Measurements from ENCODE around the gene CD3G. TPM values are rescaled to one million over a fixed set of nuclear protein-coding genes. Genes with fewer than 3 reads are reported as not detected.
A peak's percentile ranks its signal among the peaks of the same experiment; 100 is the strongest.

CD3G gene
- total RNA-seq, 1 experiment from 2014 or later = 0.15 TPM

DNA sequence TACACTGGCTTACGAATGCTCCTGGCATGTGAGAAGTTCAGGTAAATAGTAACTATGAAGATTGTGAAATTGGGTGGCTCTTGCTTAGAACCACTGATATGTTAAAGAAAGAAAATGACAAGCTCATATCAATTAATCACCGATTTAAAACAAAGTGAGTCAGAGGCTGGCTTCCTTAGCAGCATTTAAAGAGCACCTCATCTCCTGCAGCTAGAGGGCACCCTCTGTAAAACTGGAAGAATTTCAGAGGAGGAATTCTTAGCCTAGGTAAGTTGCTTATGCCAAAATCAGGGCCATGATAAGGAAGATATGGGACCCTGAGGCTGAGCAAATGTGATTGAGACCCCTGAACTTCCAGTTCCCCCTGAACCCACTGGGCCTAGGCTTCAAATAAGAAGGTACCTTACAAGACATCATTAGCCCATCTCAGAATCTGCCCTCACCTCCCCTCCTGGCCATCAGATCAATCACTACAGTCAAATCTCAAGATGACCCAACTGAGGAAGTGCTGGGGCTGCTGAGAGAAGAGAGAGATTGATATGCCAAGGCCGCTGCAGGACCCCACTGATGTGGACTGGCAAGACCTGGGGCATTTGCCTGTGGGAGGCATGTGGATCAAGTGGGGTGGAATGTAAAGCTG is 48.2 kb upstream of the CD3G start:
- Histone ChIP-seq H3K4me3 (ENCODE audit: low read depth in 2 of 2, low read length in 2 of 2) (no peak overlapping the region), H3K9me3 (ENCODE audit: control insufficient read depth, insufficient read depth, low read depth, low read length) (no peaks in the 10 kb centered on the region), H3K27ac (ENCODE audit: low read length) (no peak overlapping the region), H3K36me3 (ENCODE audit: control insufficient read depth, insufficient read depth, low read length) (no peaks in the 10 kb centered on the region), H3K27me3 (ENCODE audit: control insufficient read depth, insufficient read depth, low read length) (peaks cover 6% of the 10 kb centered on the region), H3K4me1 (ENCODE audit: control insufficient read depth, insufficient read depth, low read length) (0 out of 2 replicates have a peak, but pooled peaks cover 3% of the 10 kb centered on the region)
- in situ Hi-C loops (cut with HindIII; ENCODE audit: low pct_unique_long_range_greater_than_20kb, low sequenced_read_pairs) = no loop called here
- no TSS peak for BruUV-seq (replicated peaks)
- ChIA-PET POLR2A (no interaction called here), CTCF (interaction anchor here (0.6 to 1.2 kb wide), 3 partner anchors 22 to 136 kb away, joined by 3 to 5 read pairs (median 5); no protein-coding TSS in a partner anchor)
- TF ChIP-seq SIN3A (IDR thresholded peaks at IDR 0.05; ENCODE audit: borderline replicate concordance, insufficient read depth, low read depth, low read length) = no peak
- TF ChIP-seq, protein P1, sequence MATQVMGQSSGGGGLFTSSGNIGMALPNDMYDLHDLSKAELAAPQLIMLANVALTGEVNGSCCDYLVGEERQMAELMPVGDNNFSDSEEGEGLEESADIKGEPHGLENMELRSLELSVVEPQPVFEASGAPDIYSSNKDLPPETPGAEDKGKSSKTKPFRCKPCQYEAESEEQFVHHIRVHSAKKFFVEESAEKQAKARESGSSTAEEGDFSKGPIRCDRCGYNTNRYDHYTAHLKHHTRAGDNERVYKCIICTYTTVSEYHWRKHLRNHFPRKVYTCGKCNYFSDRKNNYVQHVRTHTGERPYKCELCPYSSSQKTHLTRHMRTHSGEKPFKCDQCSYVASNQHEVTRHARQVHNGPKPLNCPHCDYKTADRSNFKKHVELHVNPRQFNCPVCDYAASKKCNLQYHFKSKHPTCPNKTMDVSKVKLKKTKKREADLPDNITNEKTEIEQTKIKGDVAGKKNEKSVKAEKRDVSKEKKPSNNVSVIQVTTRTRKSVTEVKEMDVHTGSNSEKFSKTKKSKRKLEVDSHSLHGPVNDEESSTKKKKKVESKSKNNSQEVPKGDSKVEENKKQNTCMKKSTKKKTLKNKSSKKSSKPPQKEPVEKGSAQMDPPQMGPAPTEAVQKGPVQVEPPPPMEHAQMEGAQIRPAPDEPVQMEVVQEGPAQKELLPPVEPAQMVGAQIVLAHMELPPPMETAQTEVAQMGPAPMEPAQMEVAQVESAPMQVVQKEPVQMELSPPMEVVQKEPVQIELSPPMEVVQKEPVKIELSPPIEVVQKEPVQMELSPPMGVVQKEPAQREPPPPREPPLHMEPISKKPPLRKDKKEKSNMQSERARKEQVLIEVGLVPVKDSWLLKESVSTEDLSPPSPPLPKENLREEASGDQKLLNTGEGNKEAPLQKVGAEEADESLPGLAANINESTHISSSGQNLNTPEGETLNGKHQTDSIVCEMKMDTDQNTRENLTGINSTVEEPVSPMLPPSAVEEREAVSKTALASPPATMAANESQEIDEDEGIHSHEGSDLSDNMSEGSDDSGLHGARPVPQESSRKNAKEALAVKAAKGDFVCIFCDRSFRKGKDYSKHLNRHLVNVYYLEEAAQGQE (IDR thresholded peaks at IDR 0.05; ENCODE audit: insufficient read depth in 1 of 2, low read depth in 2 of 2, low read length in 1 of 2) = no peak
- TF ChIP-seq POLR2AphosphoS5 (IDR thresholded peaks at IDR 0.05; ENCODE audit: low read depth, low read length) = no peak
- TF ChIP-seq, protein P2, sequence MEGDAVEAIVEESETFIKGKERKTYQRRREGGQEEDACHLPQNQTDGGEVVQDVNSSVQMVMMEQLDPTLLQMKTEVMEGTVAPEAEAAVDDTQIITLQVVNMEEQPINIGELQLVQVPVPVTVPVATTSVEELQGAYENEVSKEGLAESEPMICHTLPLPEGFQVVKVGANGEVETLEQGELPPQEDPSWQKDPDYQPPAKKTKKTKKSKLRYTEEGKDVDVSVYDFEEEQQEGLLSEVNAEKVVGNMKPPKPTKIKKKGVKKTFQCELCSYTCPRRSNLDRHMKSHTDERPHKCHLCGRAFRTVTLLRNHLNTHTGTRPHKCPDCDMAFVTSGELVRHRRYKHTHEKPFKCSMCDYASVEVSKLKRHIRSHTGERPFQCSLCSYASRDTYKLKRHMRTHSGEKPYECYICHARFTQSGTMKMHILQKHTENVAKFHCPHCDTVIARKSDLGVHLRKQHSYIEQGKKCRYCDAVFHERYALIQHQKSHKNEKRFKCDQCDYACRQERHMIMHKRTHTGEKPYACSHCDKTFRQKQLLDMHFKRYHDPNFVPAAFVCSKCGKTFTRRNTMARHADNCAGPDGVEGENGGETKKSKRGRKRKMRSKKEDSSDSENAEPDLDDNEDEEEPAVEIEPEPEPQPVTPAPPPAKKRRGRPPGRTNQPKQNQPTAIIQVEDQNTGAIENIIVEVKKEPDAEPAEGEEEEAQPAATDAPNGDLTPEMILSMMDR (IDR thresholded peaks at IDR 0.05) = peak; percentile 85
- intact Hi-C loops (cut with micrococcal nuclease; ENCODE audit: unreplicated experiment) = no loop called here
- DNase-seq (ENCODE audit: low read depth, low spot score) = no peak
- peak; percentile 62; the same call in 1 of the 2 replicates for ATAC-seq

DNA sequence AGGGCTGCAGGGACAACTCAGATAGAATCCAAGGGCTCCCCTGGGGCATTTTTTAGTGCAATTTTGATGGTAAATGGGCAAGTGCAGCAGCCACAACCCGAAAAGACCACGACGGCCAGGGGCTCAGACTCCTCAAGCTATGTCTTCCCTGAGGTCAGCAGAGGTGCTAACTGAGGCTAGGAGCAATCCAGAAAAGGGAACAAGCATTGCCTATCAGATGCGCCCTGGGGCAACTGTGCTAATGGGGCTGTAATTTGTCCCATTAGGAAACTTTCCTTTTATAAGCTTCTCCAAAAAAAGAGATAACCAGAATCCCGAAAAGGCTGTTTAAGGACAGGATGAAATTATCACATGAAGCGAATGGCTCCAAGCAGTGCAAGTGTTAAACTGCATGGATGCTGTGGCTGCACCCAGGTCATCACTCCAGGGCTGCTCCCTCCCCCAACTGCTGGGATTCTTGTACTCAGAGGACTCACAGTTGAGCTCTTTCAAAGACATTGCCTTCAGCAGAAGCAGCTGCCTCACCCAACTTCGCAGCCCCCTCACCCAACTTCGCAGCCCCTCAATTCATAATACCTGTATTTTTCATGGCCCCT is 42.4 kb upstream of the CD3G start:
- ChIA-PET POLR2A (no interaction called here), CTCF (interaction anchor here (0.6 kb wide), 1 partner anchor 9 kb away, joined by 5 read pairs; no protein-coding TSS in a partner anchor)
- 0 out of 2 replicates have a peak, but pooled peaks cover 3% of the 10 kb centered on the region for H3K4me1 ChIP-seq (ENCODE audit: control insufficient read depth, insufficient read depth, low read length)
- no peak for DNase-seq (ENCODE audit: low read depth, low spot score)
- no peaks in the 10 kb centered on the region for H3K36me3 ChIP-seq (ENCODE audit: control insufficient read depth, insufficient read depth, low read length)
- intact Hi-C loops (cut with micrococcal nuclease; ENCODE audit: unreplicated experiment) = no loop called here
- BruUV-seq (replicated peaks) = no TSS peak
- no peak for ATAC-seq
- in situ Hi-C loops (cut with HindIII; ENCODE audit: low pct_unique_long_range_greater_than_20kb, low sequenced_read_pairs) = no loop called here
- no peak overlapping the region for H3K27ac ChIP-seq (ENCODE audit: low read length)
- H3K4me3 ChIP-seq (ENCODE audit: low read depth in 2 of 2, low read length in 2 of 2) = no peak overlapping the region
- H3K9me3 ChIP-seq (ENCODE audit: control insufficient read depth, insufficient read depth, low read depth, low read length) = no peaks in the 10 kb centered on the region
- no peak for TF ChIP-seq SIN3A (IDR thresholded peaks at IDR 0.05; ENCODE audit: borderline replicate concordance, insufficient read depth, low read depth, low read length)
- TF ChIP-seq, protein P2 (IDR thresholded peaks at IDR 0.05) = no peak
- TF ChIP-seq TCF7L2 (IDR thresholded peaks at IDR 0.05; ENCODE audit: low read depth, low read length) = no peak
- TF ChIP-seq POLR2AphosphoS5 (IDR thresholded peaks at IDR 0.05; ENCODE audit: low read depth, low read length) = no peak
- TF ChIP-seq, protein P1 (IDR thresholded peaks at IDR 0.05; ENCODE audit: insufficient read depth in 1 of 2, low read depth in 2 of 2, low read length in 1 of 2) = no peak
- H3K27me3 ChIP-seq (ENCODE audit: control insufficient read depth, insufficient read depth, low read length) = peaks cover 10% of the 10 kb centered on the region
